OCI-LY1 (cell line): Measurements from ENCODE around the gene GULP1.

Experiments used
- H2AFZ ChIP-seq: fragments of 200-600 bp; sonication (generic), shearing (Covaris generic); 2 replicates; pipeline ENCODE4 v1.6.0; 2014; ENCODE audit warnings: antibody characterized with exemption, mild to moderate bottlenecking, low read length
- H3F3A ChIP-seq: fragments of 200-600 bp; sonication (generic), shearing (Covaris generic); 2 replicates; pipeline ENCODE4 v1.6.0; 2014; ENCODE audit warnings: mild to moderate bottlenecking, antibody characterized with exemption, low read length, moderate library complexity; ENCODE audit not compliant: insufficient read depth
- H3K27ac ChIP-seq: fragments of 200-600 bp; sonication (generic); 2 replicates; pipeline ENCODE4 v1.5.1; 2014; ENCODE audit warnings: low read length, mixed run types, mild to moderate bottlenecking, low read depth; ENCODE audit not compliant: poor library complexity, severe bottlenecking
- H3K27me3 ChIP-seq: fragments of 200-600 bp; sonication (generic); 2 replicates; pipeline ENCODE4 v1.6.0; 2014; ENCODE audit warnings: antibody characterized with exemption, mild to moderate bottlenecking, low read length, moderate library complexity; ENCODE audit not compliant: insufficient read depth
- H3K36me3 ChIP-seq: fragments of 200-600 bp; sonication (generic); 2 replicates; pipeline ENCODE4 v1.6.1; 2014; ENCODE audit warnings: mild to moderate bottlenecking, antibody characterized with exemption, low read length, moderate library complexity, mixed read lengths; ENCODE audit not compliant: insufficient read depth
- H3K4me1 ChIP-seq: fragments of 200-600 bp; sonication (generic); 2 replicates; pipeline ENCODE4 v1.5.1; 2014; ENCODE audit warnings: mild to moderate bottlenecking, low read length, moderate library complexity; ENCODE audit not compliant: insufficient read depth, severe bottlenecking
- H3K4me2 ChIP-seq: fragments of 200-600 bp; sonication (generic), shearing (Covaris generic); 2 replicates; pipeline ENCODE4 v1.6.1; 2014; ENCODE audit warnings: low read length
- H3K4me3 ChIP-seq: fragments of 200-600 bp; sonication (generic); 2 replicates; pipeline ENCODE4 v1.5.1; 2014; ENCODE audit warnings: low read length, low read depth, mild to moderate bottlenecking, mixed read lengths; ENCODE audit not compliant: poor library complexity, severe bottlenecking
- H3K79me2 ChIP-seq: fragments of 200-600 bp; shearing (Covaris generic); 2 replicates; pipeline ENCODE4 v1.6.1; 2016; ENCODE audit warnings: mixed run types, low read length, mixed read lengths; ENCODE audit not compliant: insufficient read depth
- H3K9ac ChIP-seq: fragments of 200-600 bp; sonication (generic), shearing (Covaris generic); 2 replicates; pipeline ENCODE4 v1.6.1; 2014; ENCODE audit warnings: mild to moderate bottlenecking, low read length, mixed read lengths
- H3K9me2 ChIP-seq: fragments of 200-600 bp; sonication (generic), shearing (Covaris generic); 2 replicates; pipeline ENCODE4 v1.6.1; 2014; ENCODE audit warnings: low read depth, mild to moderate bottlenecking, low read length, mixed read lengths
- H3K9me3 ChIP-seq: fragments of 200-600 bp; shearing (Covaris generic); 2 replicates; pipeline ENCODE4 v1.6.1; 2014; ENCODE audit warnings: low read length, mixed read lengths
- H4K20me1 ChIP-seq: fragments of 200-600 bp; sonication (generic), shearing (Covaris generic); 2 replicates; pipeline ENCODE4 v1.6.0; 2016; ENCODE audit warnings: mild to moderate bottlenecking, low read length; ENCODE audit not compliant: insufficient read depth
- EZH2 ChIP-seq: fragments of 200-600 bp; sonication (generic), shearing (Covaris generic); IDR thresholded peaks from 2 replicates; pipeline ENCODE4 v1.8.0; 2017; ENCODE audit warnings: borderline replicate concordance, mixed run types, mild to moderate bottlenecking, antibody characterized with exemption, low read length, moderate library complexity, mixed read lengths
- TF ChIP-seq, protein P1 (sequence below): fragments of 200-600 bp; sonication (generic), shearing (Covaris generic); IDR thresholded peaks from 2 replicates; pipeline ENCODE4 v1.5.1; 2017; ENCODE audit warnings: mild to moderate bottlenecking, antibody characterized with exemption, low read length, moderate library complexity, mixed read lengths

GULP1 gene

GRCh38 chr2:188412190-188412589 lies 120.5 kb downstream of the GULP1 start:
- TF ChIP-seq, protein P1, sequence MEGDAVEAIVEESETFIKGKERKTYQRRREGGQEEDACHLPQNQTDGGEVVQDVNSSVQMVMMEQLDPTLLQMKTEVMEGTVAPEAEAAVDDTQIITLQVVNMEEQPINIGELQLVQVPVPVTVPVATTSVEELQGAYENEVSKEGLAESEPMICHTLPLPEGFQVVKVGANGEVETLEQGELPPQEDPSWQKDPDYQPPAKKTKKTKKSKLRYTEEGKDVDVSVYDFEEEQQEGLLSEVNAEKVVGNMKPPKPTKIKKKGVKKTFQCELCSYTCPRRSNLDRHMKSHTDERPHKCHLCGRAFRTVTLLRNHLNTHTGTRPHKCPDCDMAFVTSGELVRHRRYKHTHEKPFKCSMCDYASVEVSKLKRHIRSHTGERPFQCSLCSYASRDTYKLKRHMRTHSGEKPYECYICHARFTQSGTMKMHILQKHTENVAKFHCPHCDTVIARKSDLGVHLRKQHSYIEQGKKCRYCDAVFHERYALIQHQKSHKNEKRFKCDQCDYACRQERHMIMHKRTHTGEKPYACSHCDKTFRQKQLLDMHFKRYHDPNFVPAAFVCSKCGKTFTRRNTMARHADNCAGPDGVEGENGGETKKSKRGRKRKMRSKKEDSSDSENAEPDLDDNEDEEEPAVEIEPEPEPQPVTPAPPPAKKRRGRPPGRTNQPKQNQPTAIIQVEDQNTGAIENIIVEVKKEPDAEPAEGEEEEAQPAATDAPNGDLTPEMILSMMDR, result no peak
- TF ChIP-seq EZH2, result no peak
- no peak overlapping the region for H3K4me3 ChIP-seq
- H3K9ac ChIP-seq, result no peak overlapping the region
- H3K4me1 ChIP-seq, result no peaks in the 10 kb centered on the region
- H3K9me3 ChIP-seq, result no peaks in the 10 kb centered on the region
- no peak overlapping the region for H2AFZ ChIP-seq
- H3K9me2 ChIP-seq, result no peaks in the 10 kb centered on the region
- H3K27ac ChIP-seq, result no peak overlapping the region
- no peaks in the 10 kb centered on the region for H3K27me3 ChIP-seq
- H3F3A ChIP-seq, result no peaks in the 10 kb centered on the region
- no peaks in the 10 kb centered on the region for H4K20me1 ChIP-seq
- H3K36me3 ChIP-seq, result no peaks in the 10 kb centered on the region
- no peaks in the 10 kb centered on the region for H3K79me2 ChIP-seq
- H3K4me2 ChIP-seq, result no peak overlapping the region

DNA sequence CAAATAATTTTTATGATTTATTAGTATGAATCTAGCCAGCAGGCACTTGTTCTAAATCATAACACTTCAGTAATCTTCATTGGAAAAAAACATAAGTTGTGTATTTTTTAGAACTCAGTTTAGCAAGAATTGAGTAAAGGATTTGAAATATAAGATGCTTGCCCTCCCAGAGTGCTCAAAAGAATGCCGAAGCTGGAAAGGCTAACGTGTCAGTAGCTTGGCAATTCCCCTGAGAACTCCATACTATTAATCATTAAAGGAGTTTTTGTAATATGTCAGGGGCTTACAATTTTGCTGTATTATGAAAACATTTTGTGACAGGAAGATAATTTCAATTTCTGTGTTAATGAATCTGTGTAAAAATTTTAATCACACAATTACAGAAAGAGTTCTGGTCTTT lies 122.7 kb downstream of the GULP1 start:
- TF ChIP-seq EZH2, result no peak
- TF ChIP-seq, protein P1, result no peak
- H3K4me3 ChIP-seq, result no peak overlapping the region
- H3K79me2 ChIP-seq, result no peaks in the 10 kb centered on the region
- no peaks in the 10 kb centered on the region for H3K4me1 ChIP-seq
- no peak overlapping the region for H3K9ac ChIP-seq
- H3K9me3 ChIP-seq, result no peaks in the 10 kb centered on the region
- H3K27ac ChIP-seq, result no peak overlapping the region
- no peaks in the 10 kb centered on the region for H3K36me3 ChIP-seq
- H2AFZ ChIP-seq, result no peak overlapping the region
- H3F3A ChIP-seq, result no peaks in the 10 kb centered on the region
- H3K9me2 ChIP-seq, result no peaks in the 10 kb centered on the region
- no peaks in the 10 kb centered on the region for H4K20me1 ChIP-seq
- no peaks in the 10 kb centered on the region for H3K27me3 ChIP-seq
- no peak overlapping the region for H3K4me2 ChIP-seq

DNA sequence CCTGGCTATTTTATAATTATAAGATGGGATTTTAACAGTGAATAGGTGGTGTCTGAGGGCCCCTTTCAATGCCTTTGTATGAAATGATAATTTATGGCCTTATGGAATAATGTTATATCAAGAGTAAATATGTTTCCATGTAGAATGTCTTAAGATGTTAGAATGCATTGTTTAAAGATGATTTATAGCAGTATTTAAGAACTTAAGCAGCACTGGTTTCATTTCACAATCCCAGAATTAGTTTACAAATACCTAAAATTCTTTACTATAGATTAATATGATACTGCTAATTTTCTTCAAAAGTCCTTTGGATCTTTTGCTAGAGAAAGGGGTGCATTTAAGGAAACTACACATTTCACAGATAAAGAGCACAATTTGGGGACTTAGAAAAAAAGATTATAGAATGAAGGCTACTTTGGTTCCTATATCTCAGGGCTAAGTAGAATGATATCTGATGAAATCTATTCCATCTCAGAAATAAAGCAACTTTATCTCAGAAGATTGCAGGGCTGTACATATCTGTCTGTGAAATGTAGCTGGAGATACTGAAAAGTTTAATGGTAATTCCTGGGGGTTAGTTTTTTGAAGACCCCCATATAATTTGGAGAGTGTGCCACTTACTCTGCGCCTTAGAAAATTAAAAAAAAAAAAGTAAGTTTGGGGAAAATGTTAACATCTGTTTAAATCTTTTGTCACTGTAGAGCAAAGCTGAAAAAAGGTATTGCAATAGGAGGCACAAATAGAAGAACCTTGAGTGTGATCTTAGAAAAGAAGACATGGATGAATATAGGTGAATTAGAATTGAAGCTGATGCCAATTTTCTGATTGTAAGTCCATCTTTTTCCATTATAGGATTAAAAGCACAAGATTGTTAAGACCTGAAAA lies 123.4 kb downstream of the GULP1 start:
- H3K79me2 ChIP-seq, result no peaks in the 10 kb centered on the region
- no peaks in the 10 kb centered on the region for H4K20me1 ChIP-seq
- H3K4me3 ChIP-seq, result no peak overlapping the region
- no peak overlapping the region for H3K9ac ChIP-seq
- no peaks in the 10 kb centered on the region for H3K9me3 ChIP-seq
- no peaks in the 10 kb centered on the region for H3K9me2 ChIP-seq
- H3K4me2 ChIP-seq, result no peak overlapping the region
- H3K36me3 ChIP-seq, result no peaks in the 10 kb centered on the region
- no peak overlapping the region for H3K27ac ChIP-seq
- TF ChIP-seq EZH2, result no peak
- H3K27me3 ChIP-seq, result no peaks in the 10 kb centered on the region
- no peaks in the 10 kb centered on the region for H3K4me1 ChIP-seq
- no peaks in the 10 kb centered on the region for H3F3A ChIP-seq
- H2AFZ ChIP-seq, result no peak overlapping the region

- Histone ChIP-seq H3F3A (no peaks in the 10 kb centered on the region), H3K79me2 (no peaks in the 10 kb centered on the region), H4K20me1 (no peaks in the 10 kb centered on the region), H3K27ac (no peak overlapping the region), H3K4me2 (no peak overlapping the region), H3K9ac (no peak overlapping the region), H3K4me1 (no peaks in the 10 kb centered on the region), H3K27me3 (no peaks in the 10 kb centered on the region), H3K36me3 (no peaks in the 10 kb centered on the region), H3K4me3 (no peak overlapping the region), H2AFZ (no peak overlapping the region), H3K9me3 (no peaks in the 10 kb centered on the region), H3K9me2 (no peaks in the 10 kb centered on the region)
- TF ChIP-seq, protein P1, result no peak
- TF ChIP-seq EZH2, result no peak
Measured at GRCh38 chr2:188415754-188416083, 124.0 kb downstream of the GULP1 start.
